ENCODE measurements around the gene HPSE2.

DNA sequence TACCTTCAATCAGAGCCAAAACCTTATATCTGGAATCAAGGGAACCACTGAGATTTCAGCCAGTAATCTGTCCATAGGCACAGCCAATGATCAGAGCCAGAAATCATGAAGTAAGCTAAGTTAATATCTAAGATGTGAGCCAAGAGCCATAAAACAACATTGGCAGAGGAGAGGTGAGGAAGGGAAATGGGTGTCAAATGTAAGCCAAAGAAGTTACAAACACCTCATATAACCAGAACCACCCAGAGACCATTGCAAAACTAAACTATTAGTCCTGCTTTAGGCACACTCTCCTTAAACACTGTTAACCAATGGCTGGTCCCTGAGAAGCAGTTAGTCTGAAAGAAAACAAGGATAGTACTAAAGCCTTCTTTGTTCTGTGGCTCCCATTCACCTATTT, 173.1 kb downstream of the HPSE2 start:
- no peak for TF ChIP-seq CTCF (IDR thresholded peaks at IDR 0.05; ENCODE audit: low read depth, low read length)
- no peak for TF ChIP-seq EZH2phosphoT487 (IDR thresholded peaks at IDR 0.05; ENCODE audit: low read depth)
